ENCODE data around the gene ATP1B1.

Gene ATP1B1

DNA sequence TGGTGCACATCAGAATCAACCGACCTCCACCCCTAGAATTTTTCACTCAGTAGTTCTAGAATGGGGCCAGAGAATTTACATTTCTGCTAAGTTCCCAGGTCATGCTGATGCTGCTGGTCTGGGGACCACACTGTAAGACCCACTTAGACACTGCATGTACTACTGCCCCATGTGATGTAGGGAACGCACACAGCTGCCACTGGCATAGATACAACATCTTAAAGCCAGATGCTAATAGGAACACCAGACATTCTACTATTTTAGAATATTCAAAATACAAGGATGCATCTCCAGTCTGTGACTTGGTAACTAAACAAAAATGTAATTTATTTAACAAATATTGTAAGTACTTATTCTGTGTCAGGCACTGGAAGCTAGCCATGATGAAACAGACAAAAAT is 14.1 kb upstream of the ATP1B1 start:
- no peak for DNase-seq (ENCODE audit: low read depth)
- no peak overlapping the region for H3K4me3 ChIP-seq (ENCODE audit: control insufficient read depth, low read depth, low read length)
- TF ChIP-seq, protein P1, sequence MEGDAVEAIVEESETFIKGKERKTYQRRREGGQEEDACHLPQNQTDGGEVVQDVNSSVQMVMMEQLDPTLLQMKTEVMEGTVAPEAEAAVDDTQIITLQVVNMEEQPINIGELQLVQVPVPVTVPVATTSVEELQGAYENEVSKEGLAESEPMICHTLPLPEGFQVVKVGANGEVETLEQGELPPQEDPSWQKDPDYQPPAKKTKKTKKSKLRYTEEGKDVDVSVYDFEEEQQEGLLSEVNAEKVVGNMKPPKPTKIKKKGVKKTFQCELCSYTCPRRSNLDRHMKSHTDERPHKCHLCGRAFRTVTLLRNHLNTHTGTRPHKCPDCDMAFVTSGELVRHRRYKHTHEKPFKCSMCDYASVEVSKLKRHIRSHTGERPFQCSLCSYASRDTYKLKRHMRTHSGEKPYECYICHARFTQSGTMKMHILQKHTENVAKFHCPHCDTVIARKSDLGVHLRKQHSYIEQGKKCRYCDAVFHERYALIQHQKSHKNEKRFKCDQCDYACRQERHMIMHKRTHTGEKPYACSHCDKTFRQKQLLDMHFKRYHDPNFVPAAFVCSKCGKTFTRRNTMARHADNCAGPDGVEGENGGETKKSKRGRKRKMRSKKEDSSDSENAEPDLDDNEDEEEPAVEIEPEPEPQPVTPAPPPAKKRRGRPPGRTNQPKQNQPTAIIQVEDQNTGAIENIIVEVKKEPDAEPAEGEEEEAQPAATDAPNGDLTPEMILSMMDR (IDR thresholded peaks at IDR 0.05; ENCODE audit: control insufficient read depth, insufficient read depth, low read depth, low read length, missing control alignments) = no peak

DNA sequence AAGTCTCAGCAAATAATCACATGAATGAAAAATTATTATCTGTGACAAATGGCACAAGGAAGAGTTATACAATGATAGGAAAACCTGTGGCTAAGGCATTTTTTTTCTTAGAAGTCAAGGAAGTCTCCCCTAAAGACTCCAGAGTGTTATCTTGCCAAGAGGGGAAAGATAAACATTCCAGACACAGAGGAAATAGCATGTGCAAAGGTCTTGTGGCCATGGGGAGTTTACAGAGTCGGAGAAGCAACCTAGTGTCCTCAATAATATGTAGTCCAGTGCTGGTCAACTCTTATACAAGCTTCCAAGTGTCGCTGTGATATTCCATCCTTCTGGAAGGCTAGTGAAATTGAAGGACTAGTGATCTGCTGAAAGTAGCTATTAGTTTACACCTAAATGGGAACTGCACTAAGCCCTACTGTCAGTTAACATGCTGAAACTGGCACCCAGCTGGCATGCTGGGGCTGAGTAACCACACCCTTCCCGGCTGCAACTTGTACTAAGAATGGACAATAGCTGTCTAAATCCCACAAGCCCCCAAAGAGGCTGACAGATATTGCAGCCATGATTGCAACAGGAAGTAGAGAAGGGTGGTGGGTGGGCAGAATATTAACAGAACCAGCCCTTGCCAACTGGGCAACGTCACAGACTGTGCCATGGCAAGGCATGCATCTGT is 11.5 kb upstream of the ATP1B1 start:
- no peak overlapping the region for H3K4me3 ChIP-seq (ENCODE audit: control insufficient read depth, low read depth, low read length)
- TF ChIP-seq, protein P1 (IDR thresholded peaks at IDR 0.05; ENCODE audit: control insufficient read depth, insufficient read depth, low read depth, low read length, missing control alignments) = no peak
- DNase-seq (ENCODE audit: low read depth) = no peak

DNA sequence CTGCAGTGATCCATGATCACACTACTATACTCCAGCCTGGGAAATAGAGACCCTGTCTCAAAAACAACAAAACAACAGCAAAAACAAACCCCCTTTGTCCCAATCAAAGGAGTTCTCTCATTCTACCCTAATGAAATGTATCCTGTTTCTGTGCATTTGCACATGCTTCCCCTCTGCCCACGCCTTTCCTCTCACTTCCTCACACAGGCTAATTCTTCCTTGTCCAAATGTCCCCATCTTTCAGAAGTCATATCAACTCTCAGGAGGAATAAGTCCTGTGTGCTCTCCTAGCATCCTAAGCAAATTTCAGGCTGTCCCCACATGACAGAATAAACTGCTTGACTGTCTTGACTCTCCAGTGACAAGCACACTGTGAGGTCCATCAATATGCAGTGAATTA is 8.1 kb upstream of the ATP1B1 start:
- TF ChIP-seq, protein P1 (IDR thresholded peaks at IDR 0.05; ENCODE audit: control insufficient read depth, insufficient read depth, low read depth, low read length, missing control alignments) = no peak
- DNase-seq (ENCODE audit: low read depth) = no peak
- no peak overlapping the region for H3K4me3 ChIP-seq (ENCODE audit: control insufficient read depth, low read depth, low read length)

DNA sequence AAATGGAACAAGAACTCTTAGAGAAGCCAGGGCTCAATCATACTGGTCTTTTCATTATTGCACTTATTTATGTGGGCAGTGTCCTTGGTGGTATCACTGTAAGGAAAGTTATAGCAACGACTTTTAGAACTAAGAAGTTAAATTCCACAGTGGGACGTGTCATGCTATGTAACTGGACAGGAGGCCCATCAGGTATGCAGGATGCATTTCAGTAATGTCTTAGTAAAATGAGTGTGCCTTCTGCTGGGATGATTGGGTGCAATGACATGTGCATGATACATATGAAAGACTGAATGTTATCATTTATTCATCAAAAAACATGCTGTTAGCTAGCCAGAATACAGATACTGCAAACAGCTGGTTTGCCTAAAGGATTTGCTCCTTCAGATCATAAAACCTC is 6.9 kb upstream of the ATP1B1 start:
- DNase-seq (ENCODE audit: low read depth) = no peak
- H3K4me3 ChIP-seq (ENCODE audit: control insufficient read depth, low read depth, low read length) = no peak overlapping the region
- TF ChIP-seq, protein P1 (IDR thresholded peaks at IDR 0.05; ENCODE audit: control insufficient read depth, insufficient read depth, low read depth, low read length, missing control alignments) = no peak

DNA sequence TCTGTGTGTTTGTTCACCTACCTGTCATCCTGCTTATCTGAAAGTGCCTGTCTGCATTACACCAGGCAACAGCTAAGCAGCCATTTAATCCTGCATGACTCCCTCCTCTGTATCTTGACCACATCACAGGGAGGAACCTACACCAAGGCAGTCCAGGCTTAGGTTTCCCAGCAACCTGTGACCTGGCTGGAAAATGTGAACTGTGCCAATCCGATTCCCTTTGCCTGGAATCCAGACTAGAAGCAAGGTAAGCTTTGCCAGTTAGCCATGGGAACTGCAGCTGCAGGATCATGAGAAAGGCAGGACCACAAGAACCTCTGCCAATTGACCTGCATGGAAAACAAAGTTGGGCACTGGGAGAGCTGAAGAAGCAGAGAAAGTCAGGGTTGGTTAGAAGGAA is 6.3 kb upstream of the ATP1B1 start:
- H3K4me3 ChIP-seq (ENCODE audit: control insufficient read depth, low read depth, low read length) = no peak overlapping the region
- TF ChIP-seq, protein P1 (IDR thresholded peaks at IDR 0.05; ENCODE audit: control insufficient read depth, insufficient read depth, low read depth, low read length, missing control alignments) = no peak
- no peak for DNase-seq (ENCODE audit: low read depth)

DNA sequence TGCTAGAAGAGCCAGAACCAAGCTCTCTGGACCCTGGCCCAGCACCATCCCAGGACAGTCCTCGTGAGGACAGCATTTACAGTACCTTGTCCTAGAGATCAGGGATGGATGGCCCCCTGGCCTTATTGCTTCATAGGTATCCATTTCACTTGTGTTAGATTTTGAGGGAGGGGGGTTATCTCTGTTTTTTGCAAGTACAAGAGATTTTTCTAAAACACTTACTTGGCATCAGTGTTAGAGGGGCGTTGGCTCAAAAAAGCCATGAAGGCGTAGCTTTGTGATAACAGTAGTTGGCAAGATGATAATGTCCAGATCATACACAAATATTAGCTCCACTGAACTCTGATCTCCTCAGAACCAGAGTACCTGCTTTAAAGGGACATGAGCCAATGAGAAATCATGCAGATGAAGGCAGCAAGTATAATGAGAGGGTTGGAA is 5.8 kb upstream of the ATP1B1 start:
- TF ChIP-seq, protein P1 (IDR thresholded peaks at IDR 0.05; ENCODE audit: control insufficient read depth, insufficient read depth, low read depth, low read length, missing control alignments) = no peak
- no peak for DNase-seq (ENCODE audit: low read depth)

More for the DNA sequence above, 5.8 kb upstream of the ATP1B1 start:
- no peak overlapping the region for H3K4me3 ChIP-seq (ENCODE audit: control insufficient read depth, low read depth, low read length)

Measured in AG09309 (cell line).